ENCODE measurements around the gene MPZL1. TPM values are rescaled to one million over a fixed set of nuclear protein-coding genes. Genes with fewer than 3 reads are reported as not detected.

Gene MPZL1
- total RNA-seq, 4 donors from 2014 or later: 24.3 to 150 (median 82.3) TPM

- Histone ChIP-seq H3K9me3 (no peaks in the 10 kb centered on the region), H3K27me3 (no peaks in the 10 kb centered on the region), H3K4me1 (no peaks in the 10 kb centered on the region), H3K27ac (no peak overlapping the region), H3K36me3 (no peaks in the 10 kb centered on the region), H3K4me3 (no peak overlapping the region)
- intact Hi-C loops (cut with DNase I; ENCODE audit: low total_unique reads): no loop called here
- no peak for DNase-seq
- TF ChIP-seq CTCF (IDR thresholded peaks at IDR 0.05): no peak
- no peak for TF ChIP-seq POLR2A (IDR thresholded peaks at IDR 0.05)
These were observed 23.5 kb upstream of the MPZL1 start for GRCh38 chr1:167698313-167698712.

- Histone ChIP-seq H3K27me3 (no peaks in the 10 kb centered on the region), H3K4me1 (no peaks in the 10 kb centered on the region), H3K9me3 (no peaks in the 10 kb centered on the region), H3K36me3 (no peaks in the 10 kb centered on the region), H3K27ac (no peak overlapping the region), H3K4me3 (no peak overlapping the region)
- intact Hi-C loops (cut with DNase I; ENCODE audit: low total_unique reads): no loop called here
- TF ChIP-seq CTCF (IDR thresholded peaks at IDR 0.05) (no peak), POLR2A (IDR thresholded peaks at IDR 0.05) (no peak)
- DNase-seq: no peak
These were observed 20.3 kb upstream of the MPZL1 start for GRCh38 chr1:167701510-167701909.

- Histone ChIP-seq H3K9me3 (no peaks in the 10 kb centered on the region), H3K4me1 (no peaks in the 10 kb centered on the region), H3K27me3 (no peaks in the 10 kb centered on the region), H3K4me3 (no peak overlapping the region), H3K36me3 (no peaks in the 10 kb centered on the region), H3K27ac (no peak overlapping the region)
- intact Hi-C loops (cut with DNase I; ENCODE audit: low total_unique reads): no loop called here
- DNase-seq: no peak
- no peak for TF ChIP-seq POLR2A (IDR thresholded peaks at IDR 0.05)
- TF ChIP-seq CTCF (IDR thresholded peaks at IDR 0.05): no peak
These were observed 18.2 kb upstream of the MPZL1 start for GRCh38 chr1:167703557-167703956.

- Histone ChIP-seq H3K27ac (no peak overlapping the region), H3K36me3 (no peaks in the 10 kb centered on the region), H3K4me3 (no peak overlapping the region), H3K4me1 (no peaks in the 10 kb centered on the region), H3K9me3 (no peaks in the 10 kb centered on the region), H3K27me3 (no peaks in the 10 kb centered on the region)
- DNase-seq: no peak
- TF ChIP-seq POLR2A (IDR thresholded peaks at IDR 0.05) (no peak), CTCF (IDR thresholded peaks at IDR 0.05) (no peak)
- intact Hi-C loops (cut with DNase I; ENCODE audit: low total_unique reads): no loop called here
These were observed 17.1 kb upstream of the MPZL1 start for GRCh38 chr1:167704715-167705114.

- H3K9me3 ChIP-seq: no peaks in the 10 kb centered on the region
- DNase-seq: no peak
- intact Hi-C loops (cut with DNase I; ENCODE audit: low total_unique reads): no loop called here
- H3K36me3 ChIP-seq: no peaks in the 10 kb centered on the region
- H3K4me1 ChIP-seq: no peaks in the 10 kb centered on the region
- H3K4me3 ChIP-seq: no peak overlapping the region
- no peak for TF ChIP-seq CTCF (IDR thresholded peaks at IDR 0.05)
- no peak overlapping the region for H3K27ac ChIP-seq
- no peaks in the 10 kb centered on the region for H3K27me3 ChIP-seq
These were observed 16.5 kb upstream of the MPZL1 start for GRCh38 chr1:167705250-167705649.

Data from uterus (tissue), 4 donors.